ENCODE measurements around the gene COL20A1.

DNA sequence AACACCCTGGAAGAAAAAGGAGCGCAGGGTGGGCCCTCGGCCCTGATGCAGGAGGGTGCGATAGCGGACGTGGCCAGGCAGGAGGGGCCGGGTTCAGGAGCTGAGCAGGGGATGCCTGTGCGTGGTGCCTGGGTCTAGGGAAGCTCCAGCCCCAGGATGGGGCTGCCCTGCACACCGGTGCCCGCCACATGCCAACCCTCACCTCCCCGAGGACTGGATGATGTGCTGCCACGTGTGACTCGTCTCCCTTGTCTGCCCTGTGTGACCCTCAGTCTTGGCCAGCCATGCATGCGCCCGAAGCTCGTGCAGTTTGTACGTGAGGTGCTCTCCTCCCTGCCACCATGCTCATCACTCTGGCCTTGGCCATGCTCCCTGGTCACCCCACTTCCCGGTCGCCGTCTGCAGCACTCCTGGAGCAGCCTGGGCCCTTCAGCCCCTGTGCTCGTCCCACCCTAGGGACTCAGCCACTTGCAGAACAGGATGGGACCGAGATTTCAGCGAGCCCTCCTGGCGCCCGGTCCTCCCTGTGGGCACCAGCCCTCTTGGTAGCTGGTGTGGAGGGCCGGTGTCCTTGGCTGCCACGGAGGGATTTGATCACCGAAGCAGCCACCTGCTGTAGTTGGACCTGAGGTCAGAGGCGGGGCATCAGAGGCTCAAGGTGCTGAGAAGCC is 4.3 kb upstream of the COL20A1 start:
- no peak for TF ChIP-seq POLR2A (IDR thresholded peaks at IDR 0.05; ENCODE audit: low read length)
- TF ChIP-seq GATA1 (IDR thresholded peaks at IDR 0.05; ENCODE audit: low read depth, low read length), result no peak
